H54 (cell line): ENCODE results near the gene CATSPER2.
"Not testable (repeated sequence)": the region's sequence is repeated elsewhere in the genome, so short reads cannot be mapped to it uniquely, and the experiment has no call there.

Experiments used
- DNase-seq: peaks from one replicate; pipeline ENCODE4 v3.0.0; 2011; ENCODE audit warnings: low spot score, mixed read lengths; ENCODE audit not compliant: insufficient read length
- FAIRE-seq: peaks from 3 replicates; lab custom pipeline; 2011; peaks lifted over from hg19 to GRCh38; lab: Jason Lieb, UNC

CATSPER2 gene

DNA sequence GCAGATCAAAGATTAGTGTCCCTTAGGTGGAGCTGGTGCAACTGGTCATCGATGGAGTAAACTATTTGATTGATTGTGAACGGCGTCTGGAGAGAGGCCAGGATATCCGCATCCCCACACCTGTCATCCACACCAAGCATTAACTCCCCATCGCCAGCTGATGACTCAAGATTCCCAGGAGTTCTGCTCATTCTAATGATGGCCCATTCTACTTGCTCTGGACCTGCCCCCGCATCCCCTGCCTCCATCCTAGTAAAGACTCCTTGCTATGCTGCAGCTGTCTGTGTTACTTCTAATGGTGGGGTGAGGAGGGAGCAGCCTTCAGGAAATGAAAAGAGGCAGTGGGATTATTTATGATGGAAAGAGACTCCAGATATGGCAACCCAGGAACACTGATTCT lies 49.5 kb downstream of the CATSPER2 start:
- not testable (repeated sequence) for DNase-seq, FAIRE-seq

DNA sequence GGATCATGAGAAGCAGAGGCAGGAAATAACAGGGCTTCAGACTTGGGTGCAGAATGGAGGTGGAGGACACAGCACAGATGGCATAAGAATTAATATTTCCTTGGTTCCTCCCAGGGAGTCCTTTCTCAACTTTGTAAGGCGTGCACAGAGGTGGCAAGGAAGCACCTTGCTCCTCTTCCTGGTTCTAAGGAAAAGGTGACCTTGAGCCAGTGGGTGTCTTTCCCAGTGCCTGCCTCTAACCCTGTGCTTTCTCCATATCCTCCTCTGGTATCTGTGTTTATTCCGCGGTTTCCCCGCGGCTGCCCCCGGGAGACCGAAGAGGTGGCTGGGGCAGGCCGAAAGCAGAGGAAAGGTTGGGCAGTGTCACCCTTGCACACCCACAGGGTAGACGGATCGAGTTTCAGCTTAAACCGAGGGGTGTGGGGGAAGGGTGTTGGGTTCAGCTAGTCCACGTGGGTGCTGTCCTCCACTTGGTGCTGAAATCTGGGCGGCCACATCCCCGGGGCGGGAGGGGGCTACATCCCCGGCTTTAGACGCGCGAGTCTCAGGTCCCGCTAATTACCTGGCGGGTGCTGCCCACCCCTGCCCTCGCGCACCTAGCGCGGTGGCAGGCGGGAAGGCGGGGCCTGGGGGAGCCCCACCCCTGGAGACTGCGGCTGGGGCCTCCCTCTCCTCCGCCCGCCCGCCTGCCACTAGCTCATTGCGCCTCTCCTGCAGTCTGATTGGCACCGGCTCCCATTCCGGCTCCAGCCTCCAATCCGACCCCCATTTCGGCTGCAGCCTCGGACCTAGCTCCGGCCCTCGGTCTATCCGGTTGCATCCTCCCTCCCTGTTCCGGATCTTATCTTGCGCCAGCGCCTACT lies 55.1 kb downstream of the CATSPER2 start, which contains the start of gene CKMT1B:
TSS of gene CKMT1B (plus strand) at position 700 of the 863 bp plus-strand sequence. CDS start 192 bp downstream, outside the sequence.
- FAIRE-seq, DNase-seq: not testable (repeated sequence)

DNA sequence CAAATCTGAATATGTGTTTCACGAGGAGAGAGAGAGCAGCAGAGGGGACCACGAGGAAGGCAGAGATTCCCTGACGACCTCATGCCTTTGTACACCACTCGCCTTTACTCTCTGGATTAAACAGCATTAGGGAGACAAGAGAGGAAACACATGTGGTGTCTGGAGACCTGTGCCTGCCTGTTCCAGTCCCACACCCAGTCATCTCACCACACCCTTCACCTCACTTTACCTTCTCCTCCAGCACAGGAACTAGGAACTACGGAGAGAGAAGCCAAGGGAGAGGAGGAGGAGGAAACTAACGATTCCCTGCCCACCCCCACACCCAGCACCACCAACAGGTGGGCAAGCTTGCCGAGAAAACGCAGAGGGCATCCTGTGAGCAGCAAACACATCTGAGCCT lies 55.8 kb downstream of the CATSPER2 start:
- DNase-seq, FAIRE-seq: not testable (repeated sequence)

DNA sequence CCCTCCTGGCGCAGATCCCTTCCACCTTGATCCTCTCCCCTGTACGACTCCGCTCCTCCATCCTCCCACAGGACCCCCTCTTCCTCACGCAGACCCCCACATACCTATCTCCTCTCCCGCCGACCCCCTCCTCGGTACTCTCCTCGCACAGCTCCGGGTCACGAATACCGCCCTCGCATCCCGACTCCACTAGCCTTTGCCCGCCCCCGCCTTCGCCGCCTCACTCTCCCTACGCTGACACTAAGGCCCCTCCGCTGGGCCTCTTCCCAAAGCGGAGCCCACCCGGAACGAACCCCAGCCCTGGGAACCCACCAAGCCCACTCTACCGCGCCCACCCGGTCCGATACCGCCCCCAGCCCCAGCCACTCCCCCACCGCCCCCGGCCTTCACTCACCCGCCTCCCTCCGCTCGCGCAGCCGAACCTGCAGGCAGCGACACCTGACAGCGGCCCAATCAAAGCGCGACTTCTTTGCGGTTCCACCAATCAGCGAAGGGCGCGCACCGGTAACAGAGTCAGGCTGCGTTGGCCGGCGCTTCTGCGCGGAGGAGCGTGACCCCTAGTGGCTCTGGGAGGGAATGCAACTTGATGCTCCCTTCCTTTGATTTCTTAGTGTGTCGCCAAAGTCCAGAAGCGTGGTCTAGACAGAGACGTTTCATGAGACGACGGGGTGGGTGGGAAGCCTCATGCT lies 58.7 kb downstream of the CATSPER2 start, which contains the start of gene PPIP5K1:
TSS of gene PPIP5K1 (minus strand) at position 431 of the 689 bp plus-strand sequence. CDS start 5,704 bp downstream, outside the sequence.
- FAIRE-seq: peak; percentile 95
- DNase-seq: not testable (repeated sequence)
